ENCODE results near the gene COMTD1.

COMTD1 gene

DNA sequence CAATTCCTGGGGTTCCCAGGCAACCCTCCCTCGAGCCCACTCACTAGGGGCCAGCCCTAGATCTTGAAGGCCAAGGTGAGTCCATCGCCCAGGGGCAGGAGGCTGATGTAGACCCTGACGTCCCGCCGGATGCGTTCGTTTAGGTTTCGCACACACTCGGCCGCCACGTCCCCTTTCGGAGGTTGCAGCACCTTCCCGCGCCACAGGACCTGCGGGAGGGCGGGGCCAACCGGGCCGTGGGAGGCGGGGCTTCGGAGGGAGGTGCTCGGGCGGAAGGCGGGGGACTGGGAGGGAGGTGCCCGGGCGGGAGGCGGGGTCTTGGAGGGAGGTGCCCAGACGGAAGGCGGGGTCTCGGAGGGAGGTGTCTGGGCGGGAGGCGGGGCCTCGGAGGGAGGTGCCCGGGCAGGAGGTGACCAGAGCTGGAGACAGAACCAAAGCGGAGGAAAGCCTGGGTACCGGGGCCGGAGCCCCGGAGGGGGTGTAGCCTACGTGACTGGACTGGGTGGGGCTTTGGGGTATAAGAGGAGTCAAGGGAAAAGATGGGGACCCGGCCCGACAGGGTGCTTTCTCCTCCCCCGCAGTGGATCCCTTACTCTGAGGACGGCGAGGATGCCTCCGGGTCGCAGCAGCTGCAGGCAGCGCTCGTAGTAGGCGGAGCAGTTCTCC lies 1.6 kb downstream of the COMTD1 start (continued):
- TF ChIP-seq, protein P1, sequence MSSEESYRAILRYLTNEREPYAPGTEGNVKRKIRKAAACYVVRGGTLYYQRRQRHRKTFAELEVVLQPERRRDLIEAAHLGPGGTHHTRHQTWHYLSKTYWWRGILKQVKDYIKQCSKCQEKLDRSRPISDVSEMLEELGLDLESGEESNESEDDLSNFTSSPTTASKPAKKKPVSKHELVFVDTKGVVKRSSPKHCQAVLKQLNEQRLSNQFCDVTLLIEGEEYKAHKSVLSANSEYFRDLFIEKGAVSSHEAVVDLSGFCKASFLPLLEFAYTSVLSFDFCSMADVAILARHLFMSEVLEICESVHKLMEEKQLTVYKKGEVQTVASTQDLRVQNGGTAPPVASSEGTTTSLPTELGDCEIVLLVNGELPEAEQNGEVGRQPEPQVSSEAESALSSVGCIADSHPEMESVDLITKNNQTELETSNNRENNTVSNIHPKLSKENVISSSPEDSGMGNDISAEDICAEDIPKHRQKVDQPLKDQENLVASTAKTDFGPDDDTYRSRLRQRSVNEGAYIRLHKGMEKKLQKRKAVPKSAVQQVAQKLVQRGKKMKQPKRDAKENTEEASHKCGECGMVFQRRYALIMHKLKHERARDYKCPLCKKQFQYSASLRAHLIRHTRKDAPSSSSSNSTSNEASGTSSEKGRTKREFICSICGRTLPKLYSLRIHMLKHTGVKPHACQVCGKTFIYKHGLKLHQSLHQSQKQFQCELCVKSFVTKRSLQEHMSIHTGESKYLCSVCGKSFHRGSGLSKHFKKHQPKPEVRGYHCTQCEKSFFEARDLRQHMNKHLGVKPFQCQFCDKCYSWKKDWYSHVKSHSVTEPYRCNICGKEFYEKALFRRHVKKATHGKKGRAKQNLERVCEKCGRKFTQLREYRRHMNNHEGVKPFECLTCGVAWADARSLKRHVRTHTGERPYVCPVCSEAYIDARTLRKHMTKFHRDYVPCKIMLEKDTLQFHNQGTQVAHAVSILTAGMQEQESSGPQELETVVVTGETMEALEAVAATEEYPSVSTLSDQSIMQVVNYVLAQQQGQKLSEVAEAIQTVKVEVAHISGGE (tag by site-specific recombination; conservative IDR thresholded peaks at IDR 0.05; ENCODE audit: low read depth) = no peak; the same call in 1 of the 2 replicates
- TF ChIP-seq, protein P2, sequence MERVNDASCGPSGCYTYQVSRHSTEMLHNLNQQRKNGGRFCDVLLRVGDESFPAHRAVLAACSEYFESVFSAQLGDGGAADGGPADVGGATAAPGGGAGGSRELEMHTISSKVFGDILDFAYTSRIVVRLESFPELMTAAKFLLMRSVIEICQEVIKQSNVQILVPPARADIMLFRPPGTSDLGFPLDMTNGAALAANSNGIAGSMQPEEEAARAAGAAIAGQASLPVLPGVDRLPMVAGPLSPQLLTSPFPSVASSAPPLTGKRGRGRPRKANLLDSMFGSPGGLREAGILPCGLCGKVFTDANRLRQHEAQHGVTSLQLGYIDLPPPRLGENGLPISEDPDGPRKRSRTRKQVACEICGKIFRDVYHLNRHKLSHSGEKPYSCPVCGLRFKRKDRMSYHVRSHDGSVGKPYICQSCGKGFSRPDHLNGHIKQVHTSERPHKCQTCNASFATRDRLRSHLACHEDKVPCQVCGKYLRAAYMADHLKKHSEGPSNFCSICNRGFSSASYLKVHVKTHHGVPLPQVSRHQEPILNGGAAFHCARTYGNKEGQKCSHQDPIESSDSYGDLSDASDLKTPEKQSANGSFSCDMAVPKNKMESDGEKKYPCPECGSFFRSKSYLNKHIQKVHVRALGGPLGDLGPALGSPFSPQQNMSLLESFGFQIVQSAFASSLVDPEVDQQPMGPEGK (tag by site-specific recombination; IDR thresholded peaks at IDR 0.05) = peak; percentile 92
- peak; percentile 86 for TF ChIP-seq KLF9 (tag by site-specific recombination; IDR thresholded peaks at IDR 0.05; ENCODE audit: low read depth)
- TF ChIP-seq MZF1 (tag by site-specific recombination; IDR thresholded peaks at IDR 0.05; ENCODE audit: borderline replicate concordance) = no peak
- TF ChIP-seq ZNF423 (tag by site-specific recombination; IDR thresholded peaks at IDR 0.05) = peak; percentile 60; the same call in 1 of the 2 replicates
- TF ChIP-seq, protein P3, sequence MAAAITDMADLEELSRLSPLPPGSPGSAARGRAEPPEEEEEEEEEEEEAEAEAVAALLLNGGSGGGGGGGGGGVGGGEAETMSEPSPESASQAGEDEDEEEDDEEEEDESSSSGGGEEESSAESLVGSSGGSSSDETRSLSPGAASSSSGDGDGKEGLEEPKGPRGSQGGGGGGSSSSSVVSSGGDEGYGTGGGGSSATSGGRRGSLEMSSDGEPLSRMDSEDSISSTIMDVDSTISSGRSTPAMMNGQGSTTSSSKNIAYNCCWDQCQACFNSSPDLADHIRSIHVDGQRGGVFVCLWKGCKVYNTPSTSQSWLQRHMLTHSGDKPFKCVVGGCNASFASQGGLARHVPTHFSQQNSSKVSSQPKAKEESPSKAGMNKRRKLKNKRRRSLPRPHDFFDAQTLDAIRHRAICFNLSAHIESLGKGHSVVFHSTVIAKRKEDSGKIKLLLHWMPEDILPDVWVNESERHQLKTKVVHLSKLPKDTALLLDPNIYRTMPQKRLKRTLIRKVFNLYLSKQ (tag by site-specific recombination; IDR thresholded peaks at IDR 0.05; ENCODE audit: borderline replicate concordance) = no peak
- TF ChIP-seq ZNF155 (tag by site-specific recombination; IDR thresholded peaks at IDR 0.05) = no peak
- TF ChIP-seq TRIM28 (IDR thresholded peaks at IDR 0.05; ENCODE audit: borderline replicate concordance, low read length) = no peak
- TF ChIP-seq ZFP37 (tag by site-specific recombination; IDR thresholded peaks at IDR 0.05) = 0 out of 2 replicates have a peak, but pooled peaks have one; percentile 18
- TF ChIP-seq, protein P4, sequence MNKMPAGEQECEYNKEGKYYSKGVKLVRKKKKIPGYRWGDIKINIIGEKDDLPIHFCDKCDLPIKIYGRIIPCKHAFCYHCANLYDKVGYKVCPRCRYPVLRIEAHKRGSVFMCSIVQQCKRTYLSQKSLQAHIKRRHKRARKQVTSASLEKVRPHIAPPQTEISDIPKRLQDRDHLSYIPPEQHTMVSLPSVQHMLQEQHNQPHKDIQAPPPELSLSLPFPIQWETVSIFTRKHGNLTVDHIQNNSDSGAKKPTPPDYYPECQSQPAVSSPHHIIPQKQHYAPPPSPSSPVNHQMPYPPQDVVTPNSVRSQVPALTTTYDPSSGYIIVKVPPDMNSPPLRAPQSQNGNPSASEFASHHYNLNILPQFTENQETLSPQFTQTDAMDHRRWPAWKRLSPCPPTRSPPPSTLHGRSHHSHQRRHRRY (tag by site-specific recombination; IDR thresholded peaks at IDR 0.05) = no peak
- peak; percentile 30; the same call in 1 of the 2 replicates for TF ChIP-seq KLF7 (tag by site-specific recombination; IDR thresholded peaks at IDR 0.05; ENCODE audit: borderline replicate concordance)
- TF ChIP-seq ZNF549 (tag by site-specific recombination; IDR thresholded peaks at IDR 0.05) = no peak
- TF ChIP-seq, protein P5, sequence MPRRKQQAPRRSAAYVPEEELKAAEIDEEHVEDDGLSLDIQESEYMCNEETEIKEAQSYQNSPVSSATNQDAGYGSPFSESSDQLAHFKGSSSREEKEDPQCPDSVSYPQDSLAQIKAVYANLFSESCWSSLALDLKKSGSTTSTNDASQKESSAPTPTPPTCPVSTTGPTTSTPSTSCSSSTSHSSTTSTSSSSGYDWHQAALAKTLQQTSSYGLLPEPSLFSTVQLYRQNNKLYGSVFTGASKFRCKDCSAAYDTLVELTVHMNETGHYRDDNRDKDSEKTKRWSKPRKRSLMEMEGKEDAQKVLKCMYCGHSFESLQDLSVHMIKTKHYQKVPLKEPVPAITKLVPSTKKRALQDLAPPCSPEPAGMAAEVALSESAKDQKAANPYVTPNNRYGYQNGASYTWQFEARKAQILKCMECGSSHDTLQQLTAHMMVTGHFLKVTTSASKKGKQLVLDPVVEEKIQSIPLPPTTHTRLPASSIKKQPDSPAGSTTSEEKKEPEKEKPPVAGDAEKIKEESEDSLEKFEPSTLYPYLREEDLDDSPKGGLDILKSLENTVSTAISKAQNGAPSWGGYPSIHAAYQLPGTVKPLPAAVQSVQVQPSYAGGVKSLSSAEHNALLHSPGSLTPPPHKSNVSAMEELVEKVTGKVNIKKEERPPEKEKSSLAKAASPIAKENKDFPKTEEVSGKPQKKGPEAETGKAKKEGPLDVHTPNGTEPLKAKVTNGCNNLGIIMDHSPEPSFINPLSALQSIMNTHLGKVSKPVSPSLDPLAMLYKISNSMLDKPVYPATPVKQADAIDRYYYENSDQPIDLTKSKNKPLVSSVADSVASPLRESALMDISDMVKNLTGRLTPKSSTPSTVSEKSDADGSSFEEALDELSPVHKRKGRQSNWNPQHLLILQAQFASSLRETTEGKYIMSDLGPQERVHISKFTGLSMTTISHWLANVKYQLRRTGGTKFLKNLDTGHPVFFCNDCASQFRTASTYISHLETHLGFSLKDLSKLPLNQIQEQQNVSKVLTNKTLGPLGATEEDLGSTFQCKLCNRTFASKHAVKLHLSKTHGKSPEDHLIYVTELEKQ (tag by site-specific recombination; IDR thresholded peaks at IDR 0.05; ENCODE audit: borderline replicate concordance) = no peak
- no peak for TF ChIP-seq ZNF48 (tag by site-specific recombination; IDR thresholded peaks at IDR 0.05)
- TF ChIP-seq MEIS1 (CRISPR knock-in tag; IDR thresholded peaks at IDR 0.05; ENCODE audit: borderline replicate concordance) = no peak
- TF ChIP-seq ZNF791 (tag by site-specific recombination; IDR thresholded peaks at IDR 0.05) = no peak
- no peak for TF ChIP-seq ZNF10 (tag by site-specific recombination; IDR thresholded peaks at IDR 0.05)
- no peak for TF ChIP-seq YY1 (tag by site-specific recombination; IDR thresholded peaks at IDR 0.05)
- no peak for TF ChIP-seq ZNF514 (tag by site-specific recombination; IDR thresholded peaks at IDR 0.05)
- TF ChIP-seq ZNF221 (tag by site-specific recombination; IDR thresholded peaks at IDR 0.05; ENCODE audit: borderline replicate concordance) = no peak
- TF ChIP-seq, protein P6, sequence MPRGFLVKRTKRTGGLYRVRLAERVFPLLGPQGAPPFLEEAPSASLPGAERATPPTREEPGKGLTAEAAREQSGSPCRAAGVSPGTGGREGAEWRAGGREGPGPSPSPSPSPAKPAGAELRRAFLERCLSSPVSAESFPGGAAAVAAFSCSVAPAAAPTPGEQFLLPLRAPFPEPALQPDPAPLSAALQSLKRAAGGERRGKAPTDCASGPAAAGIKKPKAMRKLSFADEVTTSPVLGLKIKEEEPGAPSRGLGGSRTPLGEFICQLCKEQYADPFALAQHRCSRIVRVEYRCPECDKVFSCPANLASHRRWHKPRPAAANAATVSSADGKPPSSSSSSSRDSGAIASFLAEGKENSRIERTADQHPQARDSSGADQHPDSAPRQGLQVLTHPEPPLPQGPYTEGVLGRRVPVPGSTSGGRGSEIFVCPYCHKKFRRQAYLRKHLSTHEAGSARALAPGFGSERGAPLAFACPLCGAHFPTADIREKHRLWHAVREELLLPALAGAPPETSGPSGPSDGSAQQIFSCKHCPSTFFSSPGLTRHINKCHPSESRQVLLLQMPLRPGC (tag by site-specific recombination; IDR thresholded peaks at IDR 0.05) = no peak
- TF ChIP-seq, protein P7, sequence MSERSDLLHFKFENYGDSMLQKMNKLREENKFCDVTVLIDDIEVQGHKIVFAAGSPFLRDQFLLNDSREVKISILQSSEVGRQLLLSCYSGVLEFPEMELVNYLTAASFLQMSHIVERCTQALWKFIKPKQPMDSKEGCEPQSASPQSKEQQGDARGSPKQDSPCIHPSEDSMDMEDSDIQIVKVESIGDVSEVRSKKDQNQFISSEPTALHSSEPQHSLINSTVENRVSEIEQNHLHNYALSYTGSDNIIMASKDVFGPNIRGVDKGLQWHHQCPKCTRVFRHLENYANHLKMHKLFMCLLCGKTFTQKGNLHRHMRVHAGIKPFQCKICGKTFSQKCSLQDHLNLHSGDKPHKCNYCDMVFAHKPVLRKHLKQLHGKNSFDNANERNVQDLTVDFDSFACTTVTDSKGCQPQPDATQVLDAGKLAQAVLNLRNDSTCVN (tag by site-specific recombination; optimal IDR thresholded peaks at IDR 0.05) = no peak
- TF ChIP-seq, protein P8, sequence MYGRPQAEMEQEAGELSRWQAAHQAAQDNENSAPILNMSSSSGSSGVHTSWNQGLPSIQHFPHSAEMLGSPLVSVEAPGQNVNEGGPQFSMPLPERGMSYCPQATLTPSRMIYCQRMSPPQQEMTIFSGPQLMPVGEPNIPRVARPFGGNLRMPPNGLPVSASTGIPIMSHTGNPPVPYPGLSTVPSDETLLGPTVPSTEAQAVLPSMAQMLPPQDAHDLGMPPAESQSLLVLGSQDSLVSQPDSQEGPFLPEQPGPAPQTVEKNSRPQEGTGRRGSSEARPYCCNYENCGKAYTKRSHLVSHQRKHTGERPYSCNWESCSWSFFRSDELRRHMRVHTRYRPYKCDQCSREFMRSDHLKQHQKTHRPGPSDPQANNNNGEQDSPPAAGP (tag by site-specific recombination; IDR thresholded peaks at IDR 0.05) = no peak

Measured in HEK293 (cell line).